ENCODE data around the gene HOXB7.

The HOXB7 gene

DNA sequence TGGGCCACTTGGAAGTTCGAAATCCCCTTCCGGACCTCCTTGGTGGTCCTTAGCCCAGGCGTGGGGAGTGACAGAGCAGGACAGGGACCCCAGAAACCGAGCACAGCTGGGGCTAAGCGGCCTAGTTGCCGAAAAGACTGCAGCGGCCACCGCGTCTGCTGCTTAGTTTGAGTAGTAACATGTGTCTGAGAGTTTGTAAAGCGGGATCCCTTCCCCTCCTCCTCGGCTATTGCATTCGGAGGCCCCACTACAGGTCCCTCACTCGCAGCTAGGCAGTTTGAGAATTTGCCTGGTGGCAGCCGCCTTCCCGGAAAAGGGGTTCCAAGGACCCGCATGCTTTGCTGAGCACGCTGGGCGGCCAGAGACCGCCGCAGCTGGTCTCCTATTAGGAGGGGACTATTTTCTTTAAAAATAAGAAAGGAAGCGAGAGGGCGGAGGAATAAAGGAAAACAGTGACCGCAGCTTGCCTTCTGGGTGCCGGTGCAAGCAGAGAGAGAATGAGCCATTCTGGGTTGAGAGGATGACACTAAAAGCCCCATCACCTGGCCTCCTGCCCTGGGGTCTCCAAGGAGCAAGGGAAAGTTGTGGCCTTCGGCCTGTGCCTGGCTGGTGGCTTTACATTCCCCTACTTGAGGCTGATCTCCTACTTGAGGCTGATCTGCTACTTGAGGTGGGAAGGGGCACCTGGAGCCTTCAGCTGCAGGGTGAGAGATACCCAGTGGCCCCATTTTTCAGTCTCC, 16.1 kb downstream of the HOXB7 start:
- DNase-seq (ENCODE audit: low spot score): no peak

DNA sequence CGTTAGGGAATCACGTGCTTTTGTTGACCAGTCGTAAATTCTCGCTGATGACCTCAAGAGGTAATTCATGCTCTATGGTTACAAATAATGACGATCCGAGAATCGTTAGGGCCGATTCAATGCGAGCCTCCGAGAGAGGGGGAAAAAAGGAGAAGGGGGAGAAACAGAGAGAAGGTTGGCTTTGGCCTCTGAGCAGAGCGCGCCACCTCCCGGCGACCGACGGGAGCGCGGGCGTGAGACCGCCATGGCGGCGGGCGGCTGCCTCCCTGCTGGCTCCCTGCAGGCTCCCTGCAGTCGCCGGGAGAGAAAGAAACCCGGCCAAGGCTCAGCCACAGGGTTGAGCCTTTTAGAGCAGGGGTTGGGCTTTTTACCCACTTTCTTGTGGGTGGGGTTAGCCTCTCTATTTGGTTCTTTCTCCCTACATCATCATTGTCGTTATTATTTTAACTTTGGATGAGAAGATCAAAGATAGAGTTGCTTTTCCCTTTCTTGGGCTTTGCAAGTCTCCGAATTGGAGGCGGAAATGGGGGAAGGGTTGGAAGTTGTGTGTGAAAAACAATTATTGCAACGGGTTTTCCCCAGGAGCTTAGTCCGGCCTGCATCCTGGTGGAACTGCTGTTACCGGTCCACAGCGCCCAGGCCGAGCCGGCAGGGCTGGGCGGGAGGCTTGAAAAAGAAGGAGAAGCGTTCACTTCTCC, 16.8 kb downstream of the HOXB7 start:
- DNase-seq (ENCODE audit: low spot score): peak; percentile 91

DNA sequence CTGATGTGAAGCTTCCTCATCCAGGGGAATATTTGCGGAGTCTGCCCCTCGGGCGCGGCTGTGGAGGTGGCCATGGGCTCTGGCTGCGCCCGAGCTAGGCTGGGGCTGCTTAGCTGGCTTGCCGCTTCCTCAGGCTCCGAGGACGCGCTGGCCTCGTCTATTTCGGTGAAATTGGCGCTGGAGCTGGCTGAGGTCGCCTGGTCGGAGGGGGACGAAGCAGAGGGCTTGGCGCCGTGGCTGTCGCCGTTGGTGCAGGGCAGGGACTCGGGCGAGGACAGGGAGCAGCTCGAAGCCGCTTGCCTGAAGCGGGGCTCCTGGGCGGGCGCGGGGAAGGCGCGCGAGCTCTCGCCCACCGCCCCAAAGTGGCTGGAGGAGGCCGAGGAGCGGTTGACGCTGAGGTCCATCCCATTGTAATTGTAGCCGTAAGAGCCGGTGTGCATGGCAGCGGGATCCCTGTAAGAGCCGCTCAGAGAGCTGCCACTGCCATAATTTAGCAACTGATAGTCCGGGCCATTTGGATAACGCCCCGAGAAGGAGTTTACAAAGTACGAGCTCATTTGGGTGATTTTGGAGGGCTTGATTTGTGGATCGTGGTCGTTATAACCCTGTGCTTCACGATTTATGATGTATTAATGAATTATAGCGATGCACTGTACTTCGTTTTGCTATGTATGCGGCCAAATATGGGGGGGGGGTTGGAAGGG, 17.5 kb downstream of the HOXB7 start, which contains the start of gene HOXB5:
HOXB5 (minus strand) TSS at position 654 of the 704 bp plus-strand sequence; CDS start at position 557, 97 bp downstream.
- peak; percentile 45 for DNase-seq (ENCODE audit: low spot score)

DNA sequence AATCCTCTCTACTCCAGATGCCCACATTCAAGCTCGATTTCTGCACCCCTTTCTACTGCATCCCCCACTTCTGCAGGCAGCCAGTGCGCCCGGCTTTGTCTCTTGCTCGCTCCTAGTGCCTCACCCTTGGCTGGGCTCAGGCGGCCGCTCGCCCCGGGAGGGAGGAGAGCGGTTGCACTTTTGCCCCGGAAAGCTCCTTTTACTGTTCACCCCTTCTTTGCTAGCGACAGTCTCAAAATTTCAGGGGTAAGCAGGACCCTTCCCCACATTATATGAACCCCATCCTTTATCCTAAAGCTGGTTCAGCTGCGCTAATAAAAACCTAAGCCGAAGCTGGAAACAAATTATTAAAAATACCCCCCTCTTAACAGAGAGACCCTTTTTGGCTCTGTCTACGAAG, 18.2 kb downstream of the HOXB7 start:
- no peak for DNase-seq (ENCODE audit: low spot score)

DNA sequence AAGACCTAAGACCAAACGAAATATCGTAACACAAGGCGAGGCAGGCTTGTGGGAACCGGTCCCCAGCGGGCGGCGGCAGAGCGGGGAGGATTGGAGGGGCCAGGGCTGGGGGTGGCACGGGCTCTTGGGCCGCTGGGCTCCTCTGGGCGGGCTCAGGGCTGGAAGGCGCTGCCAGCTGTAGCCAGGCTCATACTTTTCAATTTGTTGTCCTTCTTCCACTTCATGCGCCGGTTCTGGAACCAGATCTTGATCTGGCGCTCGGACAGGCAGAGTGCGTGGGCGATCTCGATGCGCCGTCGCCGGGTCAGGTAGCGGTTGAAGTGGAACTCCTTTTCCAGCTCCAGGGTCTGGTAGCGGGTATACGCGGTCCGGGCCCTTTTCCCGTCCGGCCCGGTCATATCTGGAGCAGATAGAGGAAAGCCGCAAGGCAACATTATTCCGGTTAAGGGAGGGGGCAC, 18.7 kb downstream of the HOXB7 start:
- DNase-seq (ENCODE audit: low spot score): no peak

DNA sequence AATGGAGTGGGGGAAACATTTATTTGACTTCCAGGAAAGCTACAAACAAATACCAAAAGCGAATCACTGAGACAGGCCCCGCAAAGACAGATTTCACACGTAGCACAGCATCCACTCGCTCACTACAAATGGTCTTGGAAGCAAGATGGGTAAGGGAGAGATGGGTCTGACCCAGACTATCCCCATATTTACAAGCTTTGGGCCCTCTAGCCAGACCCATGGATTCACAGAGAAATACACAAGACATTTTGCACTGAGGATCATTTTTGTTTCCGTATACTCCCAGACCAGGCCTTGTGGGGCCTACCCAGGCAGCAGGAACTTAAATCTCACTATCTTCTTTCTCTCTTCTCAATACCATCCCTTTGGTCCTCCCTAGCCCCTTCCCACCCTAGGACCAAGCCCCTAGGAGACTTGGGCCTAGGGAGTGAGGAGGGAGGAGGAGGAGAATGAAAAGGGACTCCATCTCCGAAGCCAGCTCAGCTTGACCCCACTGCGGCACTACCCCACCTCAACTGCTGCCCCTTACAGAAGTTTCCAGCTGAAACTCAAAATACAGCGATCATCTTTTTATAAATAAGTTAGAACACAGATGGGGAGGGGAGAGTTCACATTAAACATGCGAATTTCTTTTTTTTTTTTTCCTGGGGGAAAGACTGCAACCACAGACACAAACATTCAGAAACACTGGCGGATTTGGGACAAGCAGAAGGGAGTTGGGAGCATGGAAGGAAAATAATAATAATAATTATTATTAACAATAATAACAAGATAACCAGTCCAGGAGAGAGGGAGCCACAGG, 19.4 kb downstream of the HOXB7 start:
- no peak for DNase-seq (ENCODE audit: low spot score)

DNA sequence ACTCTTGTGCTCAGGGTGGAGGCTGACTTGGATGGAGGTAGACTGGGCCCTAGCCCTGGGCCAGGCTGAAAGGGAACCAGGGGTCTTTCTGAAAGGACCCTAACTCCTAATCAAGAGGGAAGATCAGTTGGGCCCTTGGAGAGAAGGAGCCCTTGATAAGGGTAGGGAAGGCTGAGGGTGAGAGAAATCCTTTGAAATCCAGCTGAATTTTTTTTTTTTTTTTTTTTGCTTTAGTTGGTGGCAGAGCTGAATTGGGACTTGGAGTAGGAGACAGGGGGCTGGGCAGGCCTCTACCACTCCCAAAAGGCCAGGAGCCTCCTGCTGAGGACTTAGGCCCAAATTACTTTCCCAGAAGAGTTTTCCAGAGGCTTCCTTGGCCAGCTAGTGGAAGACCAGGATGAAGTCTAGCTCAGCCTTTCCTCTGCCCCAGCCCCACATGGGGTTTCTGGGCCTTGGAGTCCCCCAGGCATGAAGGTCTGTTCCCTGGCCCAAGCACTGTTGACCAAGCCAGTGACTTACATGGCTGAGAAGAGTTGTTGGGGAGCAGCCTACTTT, 20.1 kb downstream of the HOXB7 start:
- DNase-seq (ENCODE audit: low spot score): no peak

DNA sequence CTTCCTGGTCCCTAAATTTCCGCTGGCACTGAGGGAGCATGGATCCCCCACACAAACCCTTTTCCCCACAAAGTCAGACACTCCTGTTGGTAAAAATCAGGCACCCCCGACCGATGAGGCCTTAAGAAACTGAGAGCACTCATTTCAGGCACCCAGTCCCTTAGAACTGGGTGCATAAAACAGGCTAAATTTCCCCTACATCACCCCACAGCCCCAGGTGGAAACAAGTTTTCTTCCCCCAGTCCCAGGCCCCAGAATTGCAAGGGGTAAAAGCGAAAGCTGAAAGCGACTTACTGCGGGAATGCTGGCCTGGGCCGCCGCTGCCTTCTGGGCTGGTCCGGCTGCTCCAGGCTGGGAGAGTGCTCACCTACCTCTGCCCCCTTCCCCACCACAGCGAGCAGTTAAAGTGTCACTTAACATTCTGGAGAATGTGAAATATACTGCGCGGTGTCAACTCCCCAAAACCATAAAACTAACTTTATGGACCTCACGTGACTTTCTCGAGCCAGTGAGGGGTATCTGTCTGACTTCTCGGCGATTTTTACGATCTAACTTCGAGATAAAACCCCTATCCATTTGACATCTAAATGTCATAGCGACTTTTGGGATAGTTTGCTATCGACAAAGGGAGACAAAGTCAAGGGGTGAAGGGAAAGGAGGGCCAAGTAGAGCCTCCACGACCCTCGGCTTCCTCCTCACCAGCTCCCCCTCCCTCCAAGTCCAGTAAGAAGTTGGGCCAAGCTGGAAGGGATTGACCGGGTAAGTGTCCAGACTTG, 20.8 kb downstream of the HOXB7 start, which contains the start of gene HOXB3:
HOXB3 (minus strand) TSS at position 411 of the 776 bp plus-strand sequence. CDS start 37,767 bp downstream, outside the sequence.
- no peak for DNase-seq (ENCODE audit: low spot score)

DNA sequence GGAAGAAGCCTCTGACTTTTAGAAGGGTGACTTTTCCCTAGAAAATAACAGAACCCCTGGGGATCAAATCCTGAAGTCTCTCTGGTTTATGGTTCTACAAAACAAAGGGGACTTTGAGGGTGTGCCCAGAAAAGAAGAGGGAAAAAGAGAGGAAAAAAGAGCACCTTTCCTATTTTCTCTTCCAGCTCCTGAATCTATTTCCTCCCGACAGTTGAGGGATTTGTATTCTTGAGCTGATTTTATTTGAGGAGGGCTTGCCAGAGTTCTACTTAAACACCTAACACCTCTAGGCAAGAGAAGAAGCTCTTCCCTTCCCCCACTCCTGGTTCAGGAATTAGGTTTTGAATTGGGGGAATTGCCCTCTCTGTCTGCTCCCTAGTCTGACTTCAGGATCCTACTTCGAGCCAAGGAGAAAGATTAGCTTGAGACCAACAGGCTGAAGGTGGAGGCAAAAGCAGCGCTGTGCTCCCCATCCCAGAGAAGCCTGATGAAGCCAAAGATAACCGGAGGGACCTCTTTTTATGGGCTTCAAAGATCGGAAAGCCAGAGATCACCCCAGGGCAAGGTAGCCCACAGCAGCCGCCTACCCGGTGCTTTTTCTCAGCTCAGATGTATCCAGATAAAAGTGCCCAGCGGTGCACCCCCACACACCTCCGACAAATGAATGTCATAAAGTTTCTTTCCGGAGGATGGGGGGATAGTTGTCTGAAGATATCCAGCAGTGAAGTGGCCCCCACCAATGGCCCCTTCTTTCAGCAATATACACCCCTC, 21.6 kb downstream of the HOXB7 start:
- DNase-seq (ENCODE audit: low spot score): no peak

DNA sequence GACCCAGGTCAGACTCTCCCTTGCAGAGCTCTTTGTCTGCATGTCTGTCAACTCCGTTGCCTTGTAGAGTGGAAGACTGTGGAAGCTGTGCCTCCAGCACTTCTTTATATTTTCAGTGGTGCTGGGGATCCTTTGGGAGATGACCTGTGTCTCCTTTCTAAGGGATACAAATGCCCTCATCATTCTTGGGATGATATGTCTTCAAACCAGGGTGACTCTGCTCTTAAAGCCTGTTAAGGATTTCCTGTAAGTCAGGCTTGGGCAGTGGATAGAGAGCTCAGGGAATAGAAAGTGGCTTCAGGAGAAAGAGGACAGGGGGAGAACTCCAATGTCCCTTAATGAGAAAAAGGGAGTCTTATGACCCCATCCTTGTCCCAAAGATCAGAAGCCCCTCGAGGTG, 22.3 kb downstream of the HOXB7 start:
- no peak for DNase-seq (ENCODE audit: low spot score)

DNA sequence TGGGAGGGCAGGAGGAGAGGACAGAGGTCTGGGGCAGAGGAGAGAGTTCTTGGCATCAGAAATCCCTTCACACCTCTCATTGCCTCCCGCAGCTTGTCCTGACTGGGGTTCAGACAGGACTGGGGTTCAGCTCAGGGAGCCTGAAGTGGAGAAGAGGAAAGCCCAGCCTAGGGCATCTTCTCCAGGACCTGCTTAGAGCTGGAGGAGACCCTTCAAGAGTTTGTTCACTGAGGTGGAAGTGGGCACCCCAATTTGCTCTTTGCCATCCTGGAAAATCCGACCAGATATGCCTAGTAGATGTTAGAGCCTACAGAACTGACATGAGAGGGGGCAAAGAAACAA, 22.8 kb downstream of the HOXB7 start:
- no peak for DNase-seq (ENCODE audit: low spot score)

DNA sequence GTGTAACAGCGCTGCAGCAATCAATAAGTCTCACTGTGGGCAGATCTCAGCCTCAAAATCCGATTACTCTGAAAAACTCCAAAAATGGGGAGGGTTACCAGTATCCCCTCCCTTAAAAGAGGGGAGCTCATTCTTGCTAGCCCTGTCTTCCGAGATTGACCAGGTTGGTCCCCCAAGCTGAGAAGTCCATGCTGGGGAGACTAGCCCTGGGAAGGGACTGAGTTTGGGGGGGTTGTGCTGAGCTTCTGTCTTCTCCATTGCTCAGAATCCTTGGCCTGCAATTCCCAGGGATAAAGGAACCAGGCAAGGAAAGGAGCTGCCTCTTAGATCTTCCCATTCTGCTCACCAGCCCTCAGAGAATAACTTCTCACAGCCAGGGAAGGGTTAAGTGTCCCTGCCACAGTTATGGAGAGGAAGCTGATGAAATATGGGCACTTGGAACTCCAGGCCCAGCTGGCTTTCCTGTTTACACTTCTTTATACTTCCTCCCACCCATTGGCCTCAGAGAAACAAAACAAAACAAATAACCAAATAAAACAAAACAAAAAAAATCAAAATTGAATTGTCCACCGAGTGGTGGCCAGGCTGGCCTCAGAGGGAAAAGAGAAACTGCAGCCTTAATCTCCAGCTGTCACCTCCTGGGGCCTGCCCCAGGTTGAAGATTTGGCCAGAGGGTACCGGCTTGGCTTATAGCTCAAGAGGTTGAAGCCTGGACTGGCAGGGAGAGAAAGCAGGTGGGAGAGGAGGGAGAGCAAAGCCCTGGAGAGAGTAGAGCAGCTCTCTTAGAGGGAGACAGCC, 23.3 kb downstream of the HOXB7 start:
- DNase-seq (ENCODE audit: low spot score): no peak

DNA sequence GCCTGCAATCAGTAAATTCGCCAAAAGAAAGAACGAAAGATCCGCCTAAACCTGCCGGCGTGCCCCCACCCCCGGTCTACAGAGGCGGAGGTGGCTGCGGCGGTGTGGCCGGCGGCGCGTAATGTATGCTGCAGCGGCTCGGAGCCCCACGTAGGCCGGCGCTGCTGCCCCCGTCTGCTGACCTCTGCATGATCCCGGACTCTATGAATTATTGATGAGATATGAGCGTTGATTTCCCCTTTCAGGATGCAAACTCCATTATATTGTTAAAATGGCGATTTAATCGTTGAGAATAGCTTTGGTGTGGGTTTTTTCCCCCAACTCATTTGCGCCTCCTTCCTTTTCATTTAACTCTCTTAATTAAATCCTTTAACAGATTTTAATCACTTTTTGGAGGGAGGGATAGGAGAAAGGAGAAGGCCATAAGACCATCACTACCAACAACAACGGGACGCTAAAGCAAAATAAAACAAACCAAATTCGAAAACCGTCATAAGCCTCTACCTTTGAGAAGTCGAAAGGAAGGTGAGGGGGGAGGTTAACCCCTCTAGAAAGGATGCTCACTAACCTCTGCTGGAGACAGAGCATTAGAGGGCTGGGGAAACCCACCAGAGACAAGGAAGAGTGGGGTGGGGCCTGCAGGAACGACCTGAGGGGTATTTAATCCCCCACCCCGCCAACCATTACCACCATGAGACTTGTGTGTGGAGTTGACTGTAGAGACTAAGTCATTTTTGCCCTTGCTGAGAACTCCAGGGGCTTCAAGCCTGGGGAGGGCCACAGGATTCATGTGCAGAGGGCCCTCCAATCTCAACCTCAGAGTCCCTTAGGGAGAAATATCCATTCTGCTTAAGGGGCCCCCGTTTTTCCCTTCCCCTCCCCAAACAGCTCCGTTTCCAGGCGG, 24.2 kb downstream of the HOXB7 start:
- DNase-seq (ENCODE audit: low spot score): peak; percentile 74

DNA sequence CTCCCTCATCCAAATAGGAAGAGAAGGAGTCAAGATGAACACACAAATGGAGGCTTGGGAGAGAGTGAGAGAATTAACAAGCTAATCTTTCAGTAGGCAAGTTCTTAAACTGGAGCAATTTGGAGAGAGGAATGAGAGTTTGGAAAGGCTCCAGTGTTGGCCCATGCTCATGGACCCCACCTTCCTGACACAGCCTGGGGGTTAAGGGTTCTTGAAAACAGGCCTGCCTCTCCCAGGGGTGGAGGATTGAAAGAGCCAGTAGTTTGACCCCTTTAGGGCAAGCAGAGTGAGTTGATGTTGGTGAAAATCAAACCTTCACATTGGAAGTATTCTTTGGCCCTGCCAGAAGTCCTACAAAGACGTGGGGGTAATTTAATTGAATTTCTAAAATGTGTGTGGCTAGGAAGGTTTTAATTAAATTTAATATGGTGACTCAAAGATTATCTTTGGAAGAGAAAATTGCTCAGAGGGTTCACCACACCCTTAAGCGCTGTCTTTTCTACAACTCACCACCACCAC, 26.5 kb downstream of the HOXB7 start:
- DNase-seq (ENCODE audit: low spot score): no peak

DNA sequence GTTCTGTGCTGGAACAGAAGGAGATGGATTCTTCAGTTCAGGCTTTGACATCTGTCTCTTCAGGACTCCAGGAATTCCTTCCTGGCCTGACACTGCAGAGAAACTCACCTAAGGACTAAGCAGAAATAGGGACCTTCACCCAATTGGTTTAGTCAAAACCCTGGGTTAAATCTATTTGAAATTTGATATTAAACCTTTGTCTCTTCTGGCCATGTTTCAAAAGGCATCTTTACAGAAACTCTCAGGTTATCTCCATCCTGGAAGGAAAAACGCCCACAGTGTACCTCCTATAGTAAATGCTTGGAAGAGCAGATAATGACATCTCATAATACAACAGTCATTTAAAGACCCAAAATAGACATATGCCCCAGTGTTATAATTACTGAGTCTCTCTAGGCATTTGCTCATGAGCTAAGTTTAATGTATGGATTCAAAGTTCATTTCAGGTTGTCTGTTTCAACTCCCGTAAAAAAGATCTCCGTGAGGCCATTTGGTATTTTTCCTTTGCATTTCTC, 27.1 kb downstream of the HOXB7 start:
- DNase-seq (ENCODE audit: low spot score): no peak

DNA sequence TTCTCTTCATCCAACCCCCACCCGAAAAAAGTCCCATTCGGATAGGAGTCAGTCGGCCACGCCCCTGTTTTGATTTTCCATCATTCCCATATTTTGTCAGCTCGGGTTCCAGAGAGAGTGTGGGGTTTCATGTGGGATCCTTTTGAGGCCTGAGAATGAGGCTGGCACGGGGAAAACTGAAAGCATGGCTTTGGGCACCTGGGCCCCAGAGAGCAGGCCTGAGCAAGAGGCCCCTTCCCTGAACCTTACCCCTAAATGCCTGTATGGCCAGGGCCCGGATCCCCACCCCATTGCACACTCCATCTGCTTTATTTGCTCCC, 28.1 kb downstream of the HOXB7 start:
- no peak for DNase-seq (ENCODE audit: low spot score)

DNA sequence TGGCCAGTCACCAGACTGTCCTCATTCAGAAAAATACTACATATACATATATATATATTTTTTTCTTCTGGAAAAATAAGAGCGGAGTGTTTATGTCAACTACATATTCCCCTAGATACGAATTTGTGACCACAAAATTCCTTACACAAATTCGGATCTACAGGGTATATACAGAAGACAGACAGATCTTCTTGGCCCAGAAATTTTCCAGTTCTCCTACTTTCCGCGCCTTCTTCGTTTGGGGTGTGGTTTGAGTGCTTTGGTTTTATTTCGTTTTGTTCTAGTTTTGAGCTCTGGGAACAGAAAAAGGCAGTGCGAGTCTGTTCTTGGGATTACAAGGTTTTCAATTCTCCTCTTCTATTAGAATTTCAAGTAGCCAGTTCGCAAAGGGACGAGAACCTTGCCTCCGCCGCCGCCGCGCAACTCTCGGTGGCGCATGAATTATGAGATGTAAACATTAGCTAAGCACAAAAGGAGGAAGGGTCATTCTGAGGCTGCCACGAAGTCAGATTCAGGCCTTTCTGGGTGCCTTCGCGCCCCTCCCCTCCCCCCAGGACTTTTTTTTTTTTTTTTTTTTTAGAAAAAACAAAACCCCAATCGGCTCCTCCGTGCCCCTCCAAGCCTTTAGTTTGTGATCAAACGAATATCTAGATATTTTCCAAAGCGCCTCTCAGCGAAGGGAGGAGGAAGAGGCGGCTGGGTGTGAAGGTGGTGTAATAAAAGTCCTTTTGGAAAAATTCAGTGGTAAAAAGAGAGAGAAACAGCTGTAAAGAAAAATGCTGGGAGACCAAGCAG, 30.9 kb downstream of the HOXB7 start:
- DNase-seq (ENCODE audit: low spot score): no peak

Data from kidney tubule cell (primary cell).